ENCODE results near the gene ST7L.

The ST7L gene

GRCh38 chr1:112478314-112478713 lies 140.6 kb downstream of the ST7L start:
- H3K9me3 ChIP-seq: peaks cover 36% of the 10 kb centered on the region
- H3K4me1 ChIP-seq: no peaks in the 10 kb centered on the region
- H3K4me2 ChIP-seq: no peak overlapping the region
- H4K20me1 ChIP-seq: no peaks in the 10 kb centered on the region
- H3K27ac ChIP-seq: no peak overlapping the region
- no peaks in the 10 kb centered on the region for H3K27me3 ChIP-seq
- no peak overlapping the region for H3K9ac ChIP-seq
- H3K4me3 ChIP-seq: no peak overlapping the region
- H3K36me3 ChIP-seq: no peaks in the 10 kb centered on the region
- TF ChIP-seq Cebpa-rat (IDR thresholded peaks at IDR 0.05): no peak

DNA sequence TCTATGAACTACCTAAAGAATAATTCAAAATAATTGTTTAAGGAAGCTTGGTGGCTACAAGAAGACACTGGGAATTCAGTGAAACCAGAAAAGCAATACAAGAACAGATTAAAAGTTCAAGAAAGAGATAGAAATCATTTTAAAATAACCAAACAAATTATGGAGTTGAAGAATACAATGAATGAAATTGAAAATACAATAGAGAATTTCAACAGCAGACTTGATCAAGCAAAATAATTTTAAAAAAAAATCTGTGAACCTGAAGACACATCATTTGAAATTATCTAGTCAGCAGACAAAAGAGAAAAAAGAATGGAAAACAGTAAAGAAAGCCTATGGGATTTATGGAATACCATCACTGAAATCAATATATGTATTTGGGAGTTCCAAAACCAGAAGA lies 141.4 kb downstream of the ST7L start:
- peaks cover 36% of the 10 kb centered on the region for H3K9me3 ChIP-seq
- H3K27me3 ChIP-seq: no peaks in the 10 kb centered on the region
- no peak for TF ChIP-seq Cebpa-rat (IDR thresholded peaks at IDR 0.05)
- H4K20me1 ChIP-seq: no peaks in the 10 kb centered on the region
- H3K4me2 ChIP-seq: no peak overlapping the region
- H3K9ac ChIP-seq: no peak overlapping the region
- no peaks in the 10 kb centered on the region for H3K36me3 ChIP-seq
- no peak overlapping the region for H3K4me3 ChIP-seq
- no peaks in the 10 kb centered on the region for H3K4me1 ChIP-seq
- H3K27ac ChIP-seq: no peak overlapping the region

All from BLaER1 (cell line).